Fibroblast of skin of left biceps (primary cell): ENCODE measurements around the gene PTPRN2.
"Not testable (repeated sequence)": the region's sequence is repeated elsewhere in the genome, so short reads cannot be mapped to it uniquely, and the experiment has no call there.

ENCODE experiments used
- DNase-seq, 2 experiments: peaks; one replicate each; pipeline ENCODE4 v3.0.0-alpha.2; 2013; ENCODE audit warnings: low read depth in 2 of 2

PTPRN2 gene

GRCh38 chr7:158301207-158301606 is 286.4 kb downstream of the PTPRN2 start:
- no peak for DNase-seq

GRCh38 chr7:158300427-158300826 is 287.2 kb downstream of the PTPRN2 start:
- no peak for DNase-seq

- no peak for DNase-seq
Measured at GRCh38 chr7:158299607-158300006, 288.0 kb downstream of the PTPRN2 start.

- DNase-seq = no peak
Measured at GRCh38 chr7:158296798-158297104, 290.9 kb downstream of the PTPRN2 start.

- no peak for DNase-seq
Measured at GRCh38 chr7:158295966-158296797, 291.4 kb downstream of the PTPRN2 start.

GRCh38 chr7:158294468-158295215 is 293.0 kb downstream of the PTPRN2 start:
- DNase-seq = not testable (repeated sequence)

GRCh38 chr7:158292948-158293347 is 294.7 kb downstream of the PTPRN2 start:
- DNase-seq = no peak

- DNase-seq = no peak
Measured at GRCh38 chr7:158291998-158292397, 295.6 kb downstream of the PTPRN2 start.

- no peak for DNase-seq
Measured at GRCh38 chr7:158289761-158290523, 297.7 kb downstream of the PTPRN2 start.

- no peak for DNase-seq
Measured at GRCh38 chr7:158289231-158289630, 298.4 kb downstream of the PTPRN2 start.

GRCh38 chr7:158286210-158286609 is 301.4 kb downstream of the PTPRN2 start:
- DNase-seq = no peak

GRCh38 chr7:158285383-158285770 is 302.2 kb downstream of the PTPRN2 start:
- no peak for DNase-seq

GRCh38 chr7:158284617-158285382 is 302.8 kb downstream of the PTPRN2 start:
- no peak for DNase-seq

GRCh38 chr7:158284121-158284520 is 303.5 kb downstream of the PTPRN2 start:
- DNase-seq = no peak

- no peak for DNase-seq
Measured at GRCh38 chr7:158283016-158283974, 304.3 kb downstream of the PTPRN2 start.

- DNase-seq = no peak
Measured at GRCh38 chr7:158282461-158283001, 305.1 kb downstream of the PTPRN2 start.

- no peak for DNase-seq
Measured at GRCh38 chr7:158281441-158281840, 306.2 kb downstream of the PTPRN2 start.

GRCh38 chr7:158280448-158281144 is 307.0 kb downstream of the PTPRN2 start:
- DNase-seq = no peak
